ENCODE results near the gene XRCC2. TPM values are rescaled to one million over a fixed set of nuclear protein-coding genes. Genes with fewer than 3 reads are reported as not detected.

Gene XRCC2
- total RNA-seq, 2 donors from 2014 or later: under 0.01 to 4.6 TPM

- H3K4me1 ChIP-seq: no peaks in the 10 kb centered on the region
- H3K9me3 ChIP-seq: no peaks in the 10 kb centered on the region
- no peaks in the 10 kb centered on the region for H3K36me3 ChIP-seq (replicated peaks in 1 of 2; ENCODE audit: insufficient read depth in 1 of 2, low read depth in 2 of 2)
- WGBS, 2 donors: 96% methylated on average over 2 of the region's 2 CpGs; no CpG with 5 or more reads in 1 of the 2 donors
- DNase-seq (no peak), ATAC-seq (no peak)
- H3K27ac ChIP-seq: no peak overlapping the region
- H3K27me3 ChIP-seq: no peaks in the 10 kb centered on the region
- intact Hi-C loops (cut with DNase I): no loop called here
- no peak overlapping the region for H3K4me3 ChIP-seq
- TF ChIP-seq, protein P1, sequence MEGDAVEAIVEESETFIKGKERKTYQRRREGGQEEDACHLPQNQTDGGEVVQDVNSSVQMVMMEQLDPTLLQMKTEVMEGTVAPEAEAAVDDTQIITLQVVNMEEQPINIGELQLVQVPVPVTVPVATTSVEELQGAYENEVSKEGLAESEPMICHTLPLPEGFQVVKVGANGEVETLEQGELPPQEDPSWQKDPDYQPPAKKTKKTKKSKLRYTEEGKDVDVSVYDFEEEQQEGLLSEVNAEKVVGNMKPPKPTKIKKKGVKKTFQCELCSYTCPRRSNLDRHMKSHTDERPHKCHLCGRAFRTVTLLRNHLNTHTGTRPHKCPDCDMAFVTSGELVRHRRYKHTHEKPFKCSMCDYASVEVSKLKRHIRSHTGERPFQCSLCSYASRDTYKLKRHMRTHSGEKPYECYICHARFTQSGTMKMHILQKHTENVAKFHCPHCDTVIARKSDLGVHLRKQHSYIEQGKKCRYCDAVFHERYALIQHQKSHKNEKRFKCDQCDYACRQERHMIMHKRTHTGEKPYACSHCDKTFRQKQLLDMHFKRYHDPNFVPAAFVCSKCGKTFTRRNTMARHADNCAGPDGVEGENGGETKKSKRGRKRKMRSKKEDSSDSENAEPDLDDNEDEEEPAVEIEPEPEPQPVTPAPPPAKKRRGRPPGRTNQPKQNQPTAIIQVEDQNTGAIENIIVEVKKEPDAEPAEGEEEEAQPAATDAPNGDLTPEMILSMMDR (IDR thresholded peaks at IDR 0.05): no peak
- TF ChIP-seq POLR2A (IDR thresholded peaks at IDR 0.05): no peak
Observed at GRCh38 chr7:152596824-152597223, 79.1 kb downstream of the XRCC2 start.

Small RNA genes within 50 kb of the gene (small RNA-seq; reads per million reads assigned to genes)
- gene RF00568: not detected

Other genes starting within 250 kb of the XRCC2 start
- 10 to 100 TPM; 58.9 to 71.5 TPM for gene KMT2C, start 240.1 kb downstream of the XRCC2 start, total RNA-seq
- 10 to 100 TPM in 1 of 2 donors, 1 to 10 TPM in 1; 7.8 to 11.9 TPM for gene ACTR3B, start 83.6 kb upstream of the XRCC2 start, total RNA-seq

Data from body of pancreas (tissue), 4 donors.